CD14-positive monocyte (primary cell): Measurements from ENCODE around the gene CYB5D1. TPM values are rescaled to one million over a fixed set of nuclear protein-coding genes. Genes with fewer than 3 reads are reported as not detected.

Source experiments
- DNase-seq, 3 donors: peaks; one replicate each; pipeline ENCODE4 v3.0.0-alpha.2; 2011 to 2022
- H2AFZ ChIP-seq: 2 replicates; pipeline ENCODE4 v1.6.0; 2012; ENCODE audit warnings: mild to moderate bottlenecking, low read depth, low read length, inconsistent platforms; ENCODE audit not compliant: insufficient read depth, poor library complexity, severe bottlenecking
- H3K27ac ChIP-seq, 2 donors: 1 replicate in 1 of 2; 2 replicates in 1 of 2; pipeline ENCODE4 v1.5.1; 2012 to 2013; ENCODE audit warnings: low read length in 2 of 2, control low read depth in 1 of 2, inconsistent platforms in 1 of 2, low read depth in 1 of 2, mild to moderate bottlenecking in 1 of 2
- H3K27me3 ChIP-seq, 2 donors: one replicate each; pipeline versions ENCODE4 v1.6.0 to v1.6.1; 2011 to 2013; ENCODE audit warnings: low read length in 2 of 2; ENCODE audit not compliant: control insufficient read depth in 2 of 2, insufficient read depth in 2 of 2
- H3K36me3 ChIP-seq, 2 donors: replicated peaks in 1 of 2; 1 replicate in 1 of 2; 2 replicates in 1 of 2; pipeline versions ENCODE4 v1.5.1 to v1.6.1; 2012 to 2013; ENCODE audit warnings: low read length in 2 of 2, control low read depth in 1 of 2, inconsistent platforms in 1 of 2, mild to moderate bottlenecking in 1 of 2; ENCODE audit not compliant: insufficient read depth in 2 of 2, control insufficient read depth in 1 of 2
- H3K4me1 ChIP-seq, 2 donors: 1 replicate in 1 of 2; 2 replicates in 1 of 2; pipeline versions ENCODE4 v1.5.1 to v1.6.1; 2012 to 2013; ENCODE audit warnings: low read length in 2 of 2, control low read depth in 1 of 2, inconsistent platforms in 1 of 2, mild to moderate bottlenecking in 1 of 2, moderate library complexity in 1 of 2; ENCODE audit not compliant: insufficient read depth in 2 of 2, control insufficient read depth in 1 of 2
- H3K4me2 ChIP-seq: replicated peaks from 2 replicates; pipeline ENCODE3; 2012; ENCODE audit warnings: low read length, moderate library complexity, mild to moderate bottlenecking; ENCODE audit not compliant: poor library complexity, severe bottlenecking; ENCODE audit errors: extremely low read depth
- H3K4me3 ChIP-seq, 3 experiments: fragments of 200-600 bp in 1 of 3; sonication (generic) in 1 of 3; replicated peaks in 1 of 3; 1 replicate in 2 of 3; 2 replicates in 1 of 3; pipeline ENCODE4 v1.5.1; 2011 to 2013; ENCODE audit warnings: low read length in 3 of 3, mild to moderate bottlenecking in 3 of 3, control low read depth in 2 of 3, low read depth in 2 of 3, inconsistent platforms in 1 of 3, moderate library complexity in 1 of 3
- H3K79me2 ChIP-seq: 2 replicates; pipeline ENCODE4 v1.6.0; 2012; ENCODE audit warnings: mild to moderate bottlenecking, control low read depth, inconsistent platforms, low read length, moderate library complexity; ENCODE audit not compliant: insufficient read depth
- H3K9ac ChIP-seq: 2 replicates; pipeline ENCODE4 v1.6.0; 2017; ENCODE audit warnings: low read length, mild to moderate bottlenecking; ENCODE audit not compliant: insufficient read depth, poor library complexity, severe bottlenecking
- H3K9me3 ChIP-seq, 2 donors: replicated peaks in 1 of 2; 1 replicate in 1 of 2; 2 replicates in 1 of 2; pipeline versions ENCODE4 v1.5.1 to v1.6.1; 2012 to 2013; ENCODE audit warnings: low read length in 2 of 2, control low read depth in 1 of 2; ENCODE audit not compliant: control insufficient read depth in 1 of 2, insufficient read depth in 1 of 2
- H4K20me1 ChIP-seq: 2 replicates; pipeline ENCODE4 v1.6.0; 2012; ENCODE audit warnings: mild to moderate bottlenecking, low read length, control low read depth, moderate library complexity; ENCODE audit not compliant: insufficient read depth
- H3K27ac Mint-ChIP-seq, 7 donors: one replicate each; pipeline ENCODE4 v1.8.0; 2020; ENCODE audit warnings: mild to moderate bottlenecking in 7 of 7, mixed read lengths in 7 of 7, moderate library complexity in 6 of 7, inconsistent platforms in 2 of 7
- H3K27me3 Mint-ChIP-seq, 3 donors: one replicate each; pipeline ENCODE4 v1.8.0; 2021 to 2022; ENCODE audit warnings: low read depth in 3 of 3, mild to moderate bottlenecking in 3 of 3, mixed read lengths in 3 of 3, moderate library complexity in 3 of 3, inconsistent platforms in 1 of 3
- H3K36me3 Mint-ChIP-seq, 2 donors: one replicate each; pipeline ENCODE4 v1.8.0; 2020; ENCODE audit warnings: mixed read lengths in 2 of 2, inconsistent platforms in 1 of 2, mild to moderate bottlenecking in 1 of 2
- H3K4me1 Mint-ChIP-seq: one replicate; pipeline ENCODE4 v1.8.0; 2020; ENCODE audit warnings: mild to moderate bottlenecking, mixed read lengths
- H3K4me3 Mint-ChIP-seq, 2 donors: one replicate each; pipeline ENCODE4 v1.8.0; 2020; ENCODE audit warnings: mild to moderate bottlenecking in 2 of 2, mixed read lengths in 2 of 2, moderate library complexity in 1 of 2
- H3K9me3 Mint-ChIP-seq, 7 donors: one replicate each; pipeline ENCODE4 v1.8.0; 2020 to 2022; ENCODE audit warnings: mixed read lengths in 7 of 7, mild to moderate bottlenecking in 6 of 7, moderate library complexity in 6 of 7, inconsistent platforms in 2 of 7
- WGBS: methylation state at CpG from one replicate; pipeline ENCODE4 v1.1.5; 2013; ENCODE audit warnings: missing lambda C conversion rate; ENCODE audit not compliant: insufficient coverage; 5-methylcytosine and 5-hydroxymethylcytosine counted together
- intact Hi-C, 2 donors: fragments of 100-400 bp; cut with micrococcal nuclease; formaldehyde crosslinking; loops; one replicate each; pipeline versions ENCODE4 v1.15.0 to v1.15.1; 2023
- polyA plus RNA-seq, 3 donors: library from polyadenylated mRNA; depleted of rRNA in 1 of 3; unstranded in 2 of 3; stranded (reverse) in 1 of 3; fragments of 300-500 nt in 2 of 3; fragments of >200 nt in 1 of 3; fragmentation: Illumina TruSeq in 2 of 3; gene quantifications; 1 replicate in 2 of 3; 2 replicates in 1 of 3; pipeline ENCODE4 v1.2.3, GENCODE V29; 2012 to 2021
- TF ChIP-seq, protein P1 (sequence below): fragments of 200-600 bp; IDR thresholded peaks from one replicate; pipeline ENCODE4 v1.8.0; 2022; ENCODE audit warnings: antibody characterized with exemption, mild to moderate bottlenecking

The CYB5D1 gene
- polyA plus RNA-seq, 3 donors = 0.50 to 4.8 (median 0.98) TPM

DNA sequence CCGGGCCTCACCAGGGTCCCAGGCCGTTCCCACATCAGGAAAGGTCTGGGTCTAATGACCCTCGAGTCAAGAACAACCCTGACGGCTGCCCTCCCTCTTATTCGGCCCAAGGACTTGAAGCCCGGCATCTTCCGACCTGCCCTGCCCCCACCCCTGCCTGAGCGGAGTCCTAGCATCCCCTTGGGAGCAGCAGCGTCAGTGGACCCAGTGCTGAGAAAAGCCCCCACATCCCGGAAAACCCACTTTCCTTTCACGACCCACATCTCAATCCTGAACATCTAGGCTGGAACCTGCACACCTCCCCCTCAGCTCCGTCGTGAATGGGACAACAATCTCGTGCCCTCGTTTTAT is 2.2 kb upstream of the CYB5D1 start:
- no peak overlapping the region for H3K9ac ChIP-seq

DNA sequence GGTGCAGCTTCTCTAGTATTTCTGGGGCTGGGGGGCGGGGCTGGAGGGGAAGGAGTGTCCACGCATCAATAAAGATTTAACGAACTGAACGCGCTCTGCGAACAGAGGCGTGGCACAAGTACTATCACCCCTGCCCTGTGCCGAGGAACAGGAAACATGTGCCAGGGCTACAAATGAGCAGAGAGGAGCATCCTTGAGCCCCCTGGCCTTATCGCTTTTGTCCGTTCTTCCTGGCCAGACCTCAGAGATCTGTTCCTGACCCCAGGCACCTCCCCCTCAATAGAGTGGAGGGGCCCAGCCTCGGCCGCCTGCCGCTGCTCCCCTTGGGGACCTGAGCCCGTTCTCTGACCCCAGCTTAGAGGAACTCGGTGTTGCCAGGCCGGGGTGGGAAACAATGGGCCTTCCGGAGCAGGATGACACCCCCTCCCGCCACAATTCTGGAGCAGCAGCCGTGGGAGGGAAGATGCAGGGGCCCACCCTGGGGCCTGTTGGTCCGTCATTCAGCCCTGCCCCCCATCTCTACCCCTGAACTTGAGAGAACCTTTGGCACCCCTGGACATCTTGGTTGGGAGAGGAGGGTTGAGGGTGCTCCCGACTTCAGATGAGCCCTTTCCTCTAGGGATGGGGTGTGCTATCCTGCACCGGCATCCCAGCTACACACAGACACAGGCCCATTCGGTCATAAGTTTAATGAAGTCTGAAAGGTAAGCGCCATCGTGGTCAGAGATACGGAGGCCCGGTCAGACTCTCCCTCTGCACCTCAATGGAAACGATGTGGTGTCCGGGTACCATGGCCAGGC is 1.6 kb upstream of the CYB5D1 start:
- Histone ChIP-seq H3K27me3 (no peaks in the 10 kb centered on the region), H3K4me1 (peaks cover 45 to 57% of the 10 kb centered on the region in 2 donors), H3K4me3 (peak overlapping the region; percentile 67 to 95 (median 74)), H4K20me1 (peaks cover 54% of the 10 kb centered on the region), H2AFZ (peak overlapping the region; percentile 85), H3K27ac (peak overlapping the region; percentile 94 to 95), H3K9ac (peak overlapping the region; percentile 84), H3K4me2 (peak overlapping the region; percentile 98), H3K9me3 (no peaks in the 10 kb centered on the region), H3K36me3 (peaks cover 31 to 55% of the 10 kb centered on the region in 2 donors), H3K79me2 (peaks cover 47% of the 10 kb centered on the region)
- 0% methylated on average over 24 of the region's 29 CpGs for WGBS
- Mint-ChIP-seq H3K4me3 (no peak overlapping the region), H3K36me3 (peaks cover 36 to 57% of the 10 kb centered on the region in 2 donors), H3K27ac (no peak overlapping the region), H3K4me1 (peaks cover 9% of the 10 kb centered on the region), H3K9me3 (no peaks in the 10 kb centered on the region), H3K27me3 (peaks cover 0 to 4% (median 2%) of the 10 kb centered on the region in 3 donors)
- DNase-seq = peak in 2 of 3 donors; percentile 47 to 52
- TF ChIP-seq, protein P1, sequence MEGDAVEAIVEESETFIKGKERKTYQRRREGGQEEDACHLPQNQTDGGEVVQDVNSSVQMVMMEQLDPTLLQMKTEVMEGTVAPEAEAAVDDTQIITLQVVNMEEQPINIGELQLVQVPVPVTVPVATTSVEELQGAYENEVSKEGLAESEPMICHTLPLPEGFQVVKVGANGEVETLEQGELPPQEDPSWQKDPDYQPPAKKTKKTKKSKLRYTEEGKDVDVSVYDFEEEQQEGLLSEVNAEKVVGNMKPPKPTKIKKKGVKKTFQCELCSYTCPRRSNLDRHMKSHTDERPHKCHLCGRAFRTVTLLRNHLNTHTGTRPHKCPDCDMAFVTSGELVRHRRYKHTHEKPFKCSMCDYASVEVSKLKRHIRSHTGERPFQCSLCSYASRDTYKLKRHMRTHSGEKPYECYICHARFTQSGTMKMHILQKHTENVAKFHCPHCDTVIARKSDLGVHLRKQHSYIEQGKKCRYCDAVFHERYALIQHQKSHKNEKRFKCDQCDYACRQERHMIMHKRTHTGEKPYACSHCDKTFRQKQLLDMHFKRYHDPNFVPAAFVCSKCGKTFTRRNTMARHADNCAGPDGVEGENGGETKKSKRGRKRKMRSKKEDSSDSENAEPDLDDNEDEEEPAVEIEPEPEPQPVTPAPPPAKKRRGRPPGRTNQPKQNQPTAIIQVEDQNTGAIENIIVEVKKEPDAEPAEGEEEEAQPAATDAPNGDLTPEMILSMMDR = no peak
- intact Hi-C loops = loop anchor here (2.0 kb wide), 3 partner anchors 13 to 33 kb away; partner anchors contain the start of gene KDM6B (in 1 of the 2)

More for the DNA sequence above, 2.2 kb upstream of the CYB5D1 start:
- no peaks in the 10 kb centered on the region for H3K9me3 Mint-ChIP-seq
- peaks cover 0 to 4% (median 2%) of the 10 kb centered on the region in 3 donors for H3K27me3 Mint-ChIP-seq
- H3K36me3 Mint-ChIP-seq = peaks cover 37 to 60% of the 10 kb centered on the region in 2 donors
- 32% methylated on average over 10 of the region's 15 CpGs for WGBS
- H3K4me1 Mint-ChIP-seq = peaks cover 13% of the 10 kb centered on the region
- Histone ChIP-seq H4K20me1 (peaks cover 60% of the 10 kb centered on the region), H2AFZ (no peak overlapping the region), H3K27ac (peak overlapping the region; percentile 94 to 95), H3K9me3 (no peaks in the 10 kb centered on the region), H3K36me3 (peaks cover 36 to 55% of the 10 kb centered on the region in 2 donors), H3K4me3 (peak overlapping the region in 1 of 3 experiments; percentile 95), H3K79me2 (peaks cover 47% of the 10 kb centered on the region), H3K27me3 (no peaks in the 10 kb centered on the region), H3K4me2 (peak overlapping the region; percentile 98), H3K4me1 (peaks cover 45 to 62% of the 10 kb centered on the region in 2 donors)
- H3K27ac Mint-ChIP-seq = no peak overlapping the region
- TF ChIP-seq, protein P1 = no peak
- intact Hi-C loops = loop anchor here (2.0 kb wide), 3 partner anchors 13 to 33 kb away; partner anchors contain the start of gene KDM6B (in 1 of the 2)
- DNase-seq = no peak
- no peak overlapping the region for H3K4me3 Mint-ChIP-seq
